Endometrial microvascular endothelial cells (primary cell): Measurements from ENCODE around the gene RNF212. TPM values are rescaled to one million over a fixed set of nuclear protein-coding genes. Genes with fewer than 3 reads are reported as not detected.

ENCODE experiments used
- in situ Hi-C: cut with HindIII; loops from 2 replicates; pipeline ENCODE4 v1.10.0; 2017; ENCODE audit warnings: low sequenced_read_pairs, low pct_unique_long_range_greater_than_20kb; ENCODE audit errors: inconsistent ontology term
- total RNA-seq: library from RNA; depleted of rRNA; stranded (reverse); fragments of >200 nt; gene quantifications from one replicate; pipeline ENCODE4 v1.2.3, GENCODE V29; 2015; ENCODE audit errors: inconsistent ontology term

The RNF212 gene
- total RNA-seq, 1 donor from 2014 or later, result 0.19 TPM

DNA sequence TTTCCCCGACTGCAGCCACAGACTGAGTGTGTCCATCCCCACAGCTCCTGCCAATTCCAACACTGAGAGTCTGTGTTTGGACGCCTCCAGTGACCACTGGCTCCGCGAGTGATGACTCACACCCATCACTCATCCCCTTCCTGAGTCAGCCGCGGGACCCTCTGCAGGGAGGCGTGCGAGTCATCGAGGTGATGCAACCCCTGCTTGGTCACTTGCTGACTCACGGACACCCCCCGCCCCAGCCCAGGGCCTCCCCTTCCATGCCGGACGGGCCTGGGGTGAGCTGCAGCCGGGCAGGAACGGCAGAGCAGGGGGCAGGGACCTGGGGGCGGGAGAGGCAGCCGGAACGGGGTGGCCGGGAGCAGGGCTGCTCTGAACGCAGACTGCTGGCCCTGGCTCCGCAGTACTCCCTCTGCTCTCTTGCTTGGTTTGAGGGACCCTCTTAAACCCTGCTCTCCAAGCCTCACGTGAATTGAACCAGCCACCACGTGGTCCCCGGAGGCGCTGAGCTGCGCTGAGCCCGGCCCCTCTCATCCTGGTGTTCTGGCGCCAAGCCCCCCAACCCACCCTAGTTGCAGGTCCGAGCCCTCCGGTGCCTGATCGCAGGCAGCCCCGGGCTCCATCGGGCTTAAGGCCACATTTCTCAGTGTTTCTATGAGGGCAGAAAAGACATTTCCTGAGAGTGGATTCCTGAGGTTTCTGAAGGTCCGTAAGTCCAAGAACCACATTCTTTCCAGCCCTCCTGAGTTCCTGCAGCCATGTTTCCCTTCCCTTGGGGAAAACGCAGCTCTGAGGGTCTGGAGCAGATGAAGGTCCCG, 69.5 kb downstream of the RNF212 start:
- in situ Hi-C loops, result no loop called here

DNA sequence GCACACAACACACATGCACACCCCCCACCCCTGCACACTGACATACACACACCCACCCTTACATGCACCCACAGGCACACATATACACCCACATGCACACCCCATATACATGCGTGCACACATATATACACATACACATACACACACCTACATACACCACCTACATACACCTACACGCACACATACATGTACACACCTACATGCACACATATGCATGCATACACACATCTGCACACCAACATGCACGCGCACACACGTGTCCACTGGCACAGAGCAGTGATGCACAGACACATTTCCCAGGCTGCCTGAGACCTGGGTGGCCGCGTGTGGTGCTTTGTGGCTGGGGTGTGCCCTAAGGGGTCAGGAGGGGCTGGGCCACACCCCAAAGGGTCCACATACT, 70.2 kb downstream of the RNF212 start:
- in situ Hi-C loops, result no loop called here

DNA sequence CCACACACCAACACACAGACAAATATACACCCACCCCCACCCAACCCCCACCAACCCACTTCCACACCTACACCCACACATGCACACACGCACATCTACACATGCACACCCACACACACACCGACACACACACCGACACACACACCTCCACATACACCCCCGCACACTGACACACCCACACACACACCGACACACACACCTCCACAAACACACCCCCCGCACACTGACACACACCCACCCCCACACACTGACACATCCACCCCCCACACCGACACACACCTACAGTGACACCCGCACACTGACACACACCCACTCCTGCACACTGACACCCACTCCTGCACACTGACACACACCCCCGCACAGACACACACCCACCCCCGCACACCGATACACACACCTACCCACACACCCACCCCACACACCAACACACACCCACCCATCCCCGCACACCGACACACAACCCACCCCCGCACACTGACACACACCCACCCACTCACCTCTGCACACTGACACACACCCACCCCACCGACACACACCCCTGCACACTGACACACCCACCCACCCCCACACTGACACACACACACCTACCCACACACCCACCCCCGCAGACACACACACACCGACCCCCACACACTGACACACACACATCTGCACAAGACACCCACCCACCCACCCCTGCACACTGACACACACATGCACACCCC, 70.9 kb downstream of the RNF212 start:
- in situ Hi-C loops, result no loop called here

DNA sequence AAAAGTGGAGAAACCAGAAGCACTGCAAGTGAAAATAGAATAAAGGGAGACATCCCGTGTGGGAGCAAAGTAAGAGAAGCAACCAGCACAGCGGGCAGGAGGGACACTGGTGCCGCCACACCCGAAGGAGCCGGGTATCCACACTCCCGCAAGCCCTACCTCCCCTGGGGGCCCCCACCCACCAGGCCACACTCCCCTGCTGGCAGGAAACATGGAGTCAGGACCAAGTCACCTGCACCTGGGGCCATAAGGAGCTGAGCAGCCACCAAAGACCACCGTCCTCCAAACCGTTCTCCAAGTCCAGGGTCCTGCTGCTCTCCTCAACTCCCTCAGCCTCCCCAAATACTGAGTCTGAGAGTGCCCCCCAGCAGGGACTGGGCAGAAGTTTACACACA, 71.4 kb downstream of the RNF212 start:
- in situ Hi-C loops, result no loop called here

DNA sequence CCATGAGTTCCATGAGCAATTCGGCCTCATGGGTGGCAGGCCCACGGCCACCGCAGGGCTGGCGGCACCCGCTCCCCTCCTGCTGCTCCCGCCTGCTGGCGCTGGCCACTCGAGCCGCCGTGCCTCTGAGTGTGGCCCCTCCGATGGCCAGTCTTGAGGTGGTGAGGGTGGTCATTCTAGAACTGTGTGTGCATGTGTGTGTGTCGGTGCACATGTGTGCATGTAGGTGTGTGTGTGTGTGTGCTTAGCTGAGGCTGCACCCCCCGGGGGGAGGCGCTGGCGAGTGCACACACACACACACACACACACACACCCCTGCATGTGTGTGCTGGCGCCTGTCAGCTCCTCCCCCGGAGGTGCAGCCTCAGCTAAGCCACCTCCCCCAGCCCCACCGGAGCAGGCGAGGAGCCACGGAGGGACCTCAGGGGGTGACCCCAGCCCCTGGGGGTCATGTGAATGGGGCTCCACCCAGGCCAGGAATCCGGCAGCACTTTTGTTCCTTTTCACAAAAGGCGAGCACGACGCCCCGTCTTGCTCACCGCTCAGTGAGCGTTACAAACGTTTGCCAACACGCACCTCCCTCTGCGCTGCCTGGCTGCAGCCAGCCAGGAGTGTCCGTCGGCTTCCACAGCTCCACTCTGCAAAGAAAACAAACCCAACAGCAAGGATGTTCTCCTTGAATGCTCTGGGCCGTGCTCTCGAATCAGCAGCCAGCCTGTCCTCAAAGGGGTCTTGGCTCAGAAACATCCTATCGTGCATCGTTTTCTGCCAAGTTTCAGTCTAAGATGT, 72.0 kb downstream of the RNF212 start:
- in situ Hi-C loops, result no loop called here

DNA sequence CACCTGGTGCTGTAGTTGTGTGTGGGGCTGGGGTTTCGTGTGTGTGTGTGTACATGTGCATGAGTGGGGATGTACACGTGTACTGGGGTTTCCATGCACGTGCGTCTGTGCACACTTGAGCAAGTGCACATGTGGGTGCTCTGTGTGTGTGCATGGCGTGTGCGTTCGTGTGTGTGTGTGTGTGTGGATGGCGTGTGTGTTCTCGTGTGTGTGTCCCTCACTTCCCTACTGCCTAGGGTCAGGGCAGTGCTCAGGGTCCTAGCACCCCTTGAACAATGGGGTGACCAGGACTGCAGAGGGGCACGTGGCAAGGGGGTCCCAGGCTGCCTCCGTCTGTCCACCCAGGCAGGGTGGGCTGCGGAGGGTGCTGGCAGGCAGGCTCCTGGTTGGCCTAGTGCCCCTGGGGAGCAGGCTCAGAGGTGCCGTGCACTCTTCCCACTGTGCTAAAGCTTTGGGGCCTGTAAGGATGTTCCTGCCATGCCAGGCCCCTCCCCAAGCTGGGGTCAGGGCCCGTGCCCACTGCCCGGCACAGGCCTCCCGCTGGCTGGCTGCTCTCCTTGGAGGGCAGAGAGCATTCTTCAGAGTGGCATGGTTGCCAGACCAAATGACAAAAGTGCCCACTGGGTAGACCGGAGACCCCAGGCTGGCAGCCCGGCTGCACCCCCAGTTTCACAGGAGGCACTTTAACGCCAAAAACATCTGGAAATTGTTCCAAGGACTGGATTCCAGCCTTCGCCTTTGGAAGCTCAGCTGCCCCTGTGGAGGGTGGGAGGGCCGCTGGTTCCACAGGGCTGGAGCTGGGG, 72.8 kb downstream of the RNF212 start:
- in situ Hi-C loops, result no loop called here

DNA sequence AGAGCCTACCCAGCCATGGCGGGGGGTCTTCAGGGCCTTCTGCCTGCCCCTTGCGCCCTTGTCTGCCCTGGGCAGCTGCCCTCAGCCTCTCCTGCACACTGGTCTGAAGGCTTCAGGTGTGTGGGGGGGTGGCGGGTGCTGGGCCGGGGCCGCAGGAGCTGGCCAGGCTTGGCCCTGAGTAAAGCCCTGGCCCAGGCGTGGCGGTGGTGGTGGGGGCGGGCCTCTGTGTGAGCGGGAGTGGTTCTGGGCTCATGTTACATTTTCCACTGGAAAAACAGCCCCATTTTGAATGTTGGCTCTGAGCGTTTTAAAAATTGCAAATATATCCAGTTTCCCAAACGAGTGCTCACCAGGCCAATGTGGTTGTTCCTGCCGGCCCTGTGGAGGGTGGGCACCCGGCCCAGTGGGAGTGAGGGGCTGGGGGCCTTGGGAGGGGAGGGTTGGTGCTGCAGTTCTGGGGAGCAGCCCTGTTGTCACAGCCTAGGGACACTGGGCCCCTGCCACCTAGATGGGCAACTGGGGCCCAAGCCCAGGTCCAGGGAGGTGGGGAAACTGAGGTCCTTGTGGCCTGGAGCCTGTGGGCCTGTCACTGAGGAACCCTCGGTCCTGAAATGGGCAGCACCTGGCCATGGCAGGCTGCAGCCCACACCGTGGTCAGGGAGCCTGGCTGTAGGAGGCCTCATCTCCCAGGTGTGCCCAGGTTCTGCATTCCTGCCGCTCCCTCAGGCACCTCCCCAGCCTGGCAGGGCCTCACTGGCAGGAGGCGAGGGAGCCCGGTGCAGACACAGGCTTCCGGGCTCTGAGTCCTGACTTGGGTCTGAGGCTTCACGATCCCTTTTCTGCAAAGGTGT, 73.6 kb downstream of the RNF212 start:
- in situ Hi-C loops, result no loop called here

DNA sequence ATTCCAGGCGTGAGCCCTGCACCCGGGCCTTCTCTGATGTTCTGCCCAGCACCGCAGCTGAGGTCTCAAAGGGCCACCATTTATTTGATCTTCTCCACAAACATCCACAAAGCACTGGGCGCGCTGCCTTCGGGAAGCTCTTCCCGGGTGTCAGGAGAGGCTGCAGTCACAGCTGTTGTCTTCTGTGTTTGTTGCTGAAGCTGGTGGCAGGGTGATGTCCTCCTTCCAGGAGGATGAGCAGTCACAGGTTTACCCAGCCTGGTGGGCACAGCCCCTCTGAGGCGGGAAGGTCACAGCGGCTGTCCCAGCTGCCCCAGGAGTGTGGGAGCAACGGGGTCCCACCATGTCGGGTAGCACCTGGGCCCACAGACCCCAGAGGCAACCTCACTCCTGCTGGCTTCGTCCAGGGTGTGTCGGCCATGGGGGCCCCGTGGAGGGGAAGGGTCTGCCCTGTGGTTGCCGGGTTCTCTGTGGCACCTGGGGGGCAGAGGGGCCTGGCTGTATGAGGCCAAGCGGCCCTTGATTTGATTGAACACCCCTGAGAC, 74.3 kb downstream of the RNF212 start:
- in situ Hi-C loops, result no loop called here

DNA sequence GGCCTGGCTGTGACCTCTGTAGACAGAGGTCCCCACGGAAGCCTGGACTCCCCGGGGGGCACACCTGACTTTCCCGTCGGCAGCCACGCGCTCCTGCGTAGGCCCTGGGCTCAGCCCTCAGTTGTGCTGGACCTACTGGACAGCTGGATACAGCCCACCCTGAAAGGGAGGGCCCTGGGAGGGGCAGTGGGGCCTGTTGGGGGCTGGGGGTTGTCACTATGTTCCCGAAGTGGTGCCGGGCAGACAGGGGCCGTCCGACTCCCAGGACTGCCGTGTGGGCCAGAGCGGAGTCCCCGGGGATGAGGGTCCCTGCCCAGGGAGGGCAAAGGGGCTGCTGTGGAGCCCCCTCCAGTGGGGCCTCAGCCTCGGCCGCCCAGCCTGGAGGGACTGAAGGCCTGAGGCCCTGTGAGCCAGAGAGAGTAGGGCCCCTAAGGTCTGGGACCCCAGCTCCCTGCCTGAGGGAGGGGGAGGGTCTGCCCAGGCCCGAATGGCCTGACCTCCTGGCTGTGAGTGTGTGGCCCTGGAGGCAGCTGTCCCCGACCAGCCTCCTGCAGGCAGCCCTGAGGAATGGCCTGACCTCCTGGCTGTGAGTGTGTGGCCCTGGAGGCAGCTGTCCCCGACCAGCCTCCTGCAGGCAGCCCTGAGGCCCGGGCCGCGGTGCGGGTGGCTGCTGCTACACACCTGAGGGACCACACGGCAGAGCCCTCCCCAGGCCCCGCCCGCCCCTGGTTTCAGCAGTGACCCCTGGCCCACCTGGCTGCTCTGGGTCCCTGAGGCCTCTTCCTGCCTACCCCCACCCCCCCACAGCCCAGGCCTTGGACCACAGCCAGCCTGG, 76.2 kb downstream of the RNF212 start:
- in situ Hi-C loops, result no loop called here

DNA sequence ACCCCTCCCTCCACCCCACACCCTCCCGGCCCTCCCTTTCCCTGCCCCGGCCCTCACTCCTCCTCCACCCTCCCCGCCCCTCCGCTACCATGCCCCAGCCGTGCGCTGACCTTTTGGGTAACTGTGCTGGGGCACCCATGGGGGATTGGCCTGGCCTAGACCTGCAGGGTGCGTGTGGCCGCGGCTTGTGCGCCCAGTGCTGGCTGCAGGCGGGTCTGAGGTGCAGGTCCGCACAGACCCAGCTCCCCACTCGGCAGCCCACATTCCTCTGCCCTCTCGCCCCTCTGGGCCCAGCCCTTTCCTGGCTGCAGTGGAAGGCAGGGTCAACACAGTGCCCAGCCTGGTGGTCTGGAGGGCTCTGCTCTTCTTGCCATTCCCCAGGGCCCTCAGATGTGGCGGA, 77.3 kb downstream of the RNF212 start:
- in situ Hi-C loops, result no loop called here

DNA sequence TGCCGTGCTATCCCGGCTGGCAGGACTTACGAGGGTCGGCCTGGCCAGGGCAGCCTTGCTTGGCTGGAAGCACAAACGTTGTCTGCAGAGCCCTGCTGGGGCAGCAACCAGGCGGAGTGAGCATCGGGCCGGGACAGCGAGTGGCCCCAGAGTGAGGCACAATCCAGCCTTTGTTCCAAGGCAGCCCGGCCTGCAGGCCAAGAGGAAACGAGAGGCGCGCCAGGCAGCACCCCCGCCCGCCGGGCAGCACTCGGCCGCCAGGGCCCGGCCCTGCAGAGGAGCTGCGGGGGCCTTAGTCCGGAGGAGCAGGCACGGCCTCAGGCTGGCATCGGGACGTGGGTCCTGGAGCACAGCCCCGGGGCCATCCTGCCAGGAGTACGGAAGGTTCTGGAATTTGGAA, 77.9 kb downstream of the RNF212 start:
- in situ Hi-C loops, result no loop called here

DNA sequence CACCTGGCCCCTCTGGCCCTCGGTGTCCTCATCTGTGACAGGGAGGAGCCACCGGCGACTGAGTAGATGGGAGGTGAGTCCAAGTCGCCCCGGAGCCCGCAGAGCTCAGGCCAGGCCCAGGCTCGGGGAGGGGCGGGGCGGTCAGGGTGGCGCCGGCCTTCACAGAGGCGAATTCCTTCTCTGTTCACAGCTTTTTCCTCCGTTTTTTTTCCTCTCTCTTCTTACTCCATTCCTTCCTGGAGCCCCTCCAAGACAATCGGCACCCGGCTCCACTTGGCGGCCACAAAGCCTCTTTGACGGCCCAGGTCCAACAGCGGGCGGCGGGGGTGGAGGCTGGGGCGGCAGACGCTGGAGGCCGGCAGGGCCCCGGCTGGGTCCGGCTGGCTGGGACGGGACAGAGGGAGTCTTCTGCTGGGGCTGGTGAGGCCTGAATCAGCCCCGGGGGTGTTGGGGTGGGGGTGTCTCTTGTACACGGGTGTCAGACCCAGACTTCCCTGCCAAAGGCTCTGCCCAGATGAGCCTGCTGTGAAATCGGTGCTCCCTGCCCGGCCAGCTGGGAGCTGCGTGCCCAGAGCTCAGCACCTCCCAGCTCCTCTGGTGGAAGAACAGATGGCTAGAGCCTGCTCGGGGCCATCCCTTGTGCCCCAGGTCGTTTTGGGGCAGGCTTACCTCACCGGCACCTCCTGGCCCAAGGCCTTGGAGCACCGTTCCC, 79.4 kb downstream of the RNF212 start:
- in situ Hi-C loops, result no loop called here

DNA sequence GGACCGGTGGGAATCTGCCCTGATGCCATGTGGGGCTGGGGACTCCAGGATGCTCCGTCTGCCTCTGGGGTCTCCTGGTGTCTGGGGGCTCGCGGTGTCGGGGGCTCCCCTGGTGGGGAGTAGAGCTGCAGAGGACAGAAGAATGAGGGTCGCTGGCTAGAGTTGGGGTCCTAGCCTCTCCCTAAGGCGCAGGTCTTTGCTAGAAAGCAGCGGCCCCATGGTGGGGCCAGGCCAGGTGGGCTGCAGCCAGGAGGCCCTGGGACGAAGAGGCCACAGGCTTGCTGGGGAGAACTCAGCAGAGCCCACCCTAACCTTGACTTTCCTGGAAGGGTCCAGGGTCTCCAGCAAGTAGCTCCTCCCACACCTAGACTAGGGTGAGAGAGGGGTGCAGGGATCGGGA, 80.5 kb downstream of the RNF212 start:
- in situ Hi-C loops, result no loop called here

DNA sequence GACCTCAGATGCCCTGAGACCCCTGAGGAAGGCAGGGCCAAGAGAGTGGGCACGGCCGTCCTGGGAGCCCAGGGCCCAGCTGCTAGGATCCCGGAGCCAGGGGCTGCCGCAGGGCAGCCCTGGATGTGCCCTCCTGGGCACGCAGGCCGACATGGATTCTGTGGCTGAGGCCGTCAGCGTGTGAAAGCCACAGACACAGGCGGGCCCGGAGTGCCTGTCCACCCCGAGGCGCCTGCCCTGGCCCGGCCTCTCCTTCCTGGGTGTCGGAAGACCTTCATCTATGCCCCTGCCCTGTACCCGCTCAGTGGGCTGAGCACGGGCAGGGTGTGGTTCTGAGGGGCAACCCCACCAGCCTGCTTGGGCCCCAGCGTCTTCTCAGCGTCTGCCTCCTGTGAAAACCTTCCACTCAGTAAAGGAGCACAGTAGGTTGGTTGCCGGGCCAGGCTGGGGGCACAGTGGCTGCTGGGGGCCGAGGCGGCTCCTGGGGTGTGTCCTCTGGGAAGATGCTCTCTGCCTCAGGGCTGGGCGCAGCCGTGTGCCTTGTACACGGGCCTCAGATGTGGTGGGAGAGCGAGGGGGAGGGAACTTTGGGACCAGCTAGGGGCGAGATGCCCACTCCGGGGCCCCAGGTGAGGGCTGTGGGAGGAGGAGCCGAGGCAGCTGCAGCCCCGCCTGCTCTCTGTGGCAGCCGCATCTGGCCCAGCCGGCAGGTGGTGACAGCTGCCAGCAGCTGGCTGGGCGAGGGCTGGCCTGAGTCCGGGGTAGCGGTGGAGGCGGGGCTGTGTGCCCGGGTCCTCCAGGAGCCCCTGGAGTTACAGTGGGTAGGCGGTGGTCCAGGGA, 81.2 kb downstream of the RNF212 start:
- in situ Hi-C loops, result no loop called here

DNA sequence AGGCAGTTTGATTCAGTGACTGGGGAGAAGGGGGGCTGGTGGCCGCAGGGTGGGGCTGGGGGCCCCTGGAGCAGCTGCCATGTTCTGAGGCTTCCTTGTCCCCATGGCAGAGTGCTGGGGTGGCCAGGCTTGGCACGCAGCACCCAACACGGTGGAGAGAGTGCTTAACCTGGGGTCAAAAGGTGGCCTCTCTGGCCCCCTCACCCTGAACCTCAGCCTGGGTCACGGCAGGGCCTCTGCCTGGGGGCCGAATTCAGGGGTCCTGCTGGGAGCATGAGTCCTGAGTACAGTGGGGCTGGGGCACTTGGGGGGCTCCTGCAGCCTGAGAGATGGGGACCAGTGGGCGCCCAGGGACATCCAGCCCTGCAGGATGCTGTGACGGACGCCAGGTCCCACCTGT, 82.0 kb downstream of the RNF212 start:
- in situ Hi-C loops, result no loop called here

DNA sequence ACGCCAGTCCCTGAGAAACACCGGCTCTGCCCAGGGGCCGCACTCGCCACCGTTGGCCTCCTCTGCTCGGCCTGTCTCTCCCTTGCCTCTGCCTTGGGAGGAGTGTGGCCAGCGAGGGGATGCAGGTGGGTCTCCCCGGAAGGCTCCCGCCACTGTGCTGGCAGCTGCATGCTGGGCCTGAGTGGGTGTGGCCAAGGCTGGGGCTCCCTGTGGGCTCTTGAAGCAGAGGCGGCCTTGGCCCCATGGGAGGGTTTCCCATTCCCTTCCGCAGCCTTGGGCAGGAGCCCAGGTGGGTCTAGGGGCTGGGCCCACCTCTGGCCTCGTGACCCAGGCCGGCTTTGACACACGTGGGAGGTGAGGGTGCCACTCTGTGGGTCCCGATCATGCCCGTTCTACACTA, 82.8 kb downstream of the RNF212 start:
- in situ Hi-C loops, result no loop called here
